Progenitor cell of endocrine pancreas (in vitro differentiated cells): Measurements from ENCODE around the gene GLTP. TPM values are rescaled to one million over a fixed set of nuclear protein-coding genes. Genes with fewer than 3 reads are reported as not detected.

Experiments used
- DNase-seq: peaks from one replicate; pipeline ENCODE4 v3.0.0; 2021; ENCODE audit warnings: low spot score; ENCODE audit not compliant: unreplicated experiment
- H3K27ac Mint-ChIP-seq: 2 replicates; pipeline ENCODE4 v1.8.0; 2021; ENCODE audit warnings: mild to moderate bottlenecking, moderate library complexity, mixed read lengths
- H3K27me3 Mint-ChIP-seq: 2 replicates; pipeline ENCODE4 v1.8.0; 2021; ENCODE audit warnings: mixed read lengths
- H3K36me3 Mint-ChIP-seq: 2 replicates; pipeline ENCODE4 v1.8.0; 2022; ENCODE audit warnings: mixed read lengths; ENCODE audit not compliant: insufficient read depth
- H3K4me1 Mint-ChIP-seq: 2 replicates; pipeline ENCODE4 v1.8.0; 2021; ENCODE audit warnings: low read depth, mixed read lengths
- H3K4me3 Mint-ChIP-seq: 2 replicates; pipeline ENCODE4 v1.8.0; 2021; ENCODE audit warnings: low read depth, mild to moderate bottlenecking, moderate library complexity, mixed read lengths
- H3K9me3 Mint-ChIP-seq: 2 replicates; pipeline ENCODE4 v1.8.0; 2021; ENCODE audit warnings: low read depth, mixed read lengths
- CTCF ChIP-seq: fragments of 200-600 bp; sonication (generic); IDR thresholded peaks from one replicate; pipeline ENCODE4 v1.5.0; 2021; ENCODE audit warnings: antibody characterized with exemption, mild to moderate bottlenecking; ENCODE audit not compliant: unreplicated experiment
- total RNA-seq: library from RNA; stranded (reverse); gene quantifications from 2 replicates; pipeline ENCODE4 v1.2.1, GENCODE V29; 2021

GLTP gene
- total RNA-seq, 1 donor from 2014 or later, result 21.7 TPM

DNA sequence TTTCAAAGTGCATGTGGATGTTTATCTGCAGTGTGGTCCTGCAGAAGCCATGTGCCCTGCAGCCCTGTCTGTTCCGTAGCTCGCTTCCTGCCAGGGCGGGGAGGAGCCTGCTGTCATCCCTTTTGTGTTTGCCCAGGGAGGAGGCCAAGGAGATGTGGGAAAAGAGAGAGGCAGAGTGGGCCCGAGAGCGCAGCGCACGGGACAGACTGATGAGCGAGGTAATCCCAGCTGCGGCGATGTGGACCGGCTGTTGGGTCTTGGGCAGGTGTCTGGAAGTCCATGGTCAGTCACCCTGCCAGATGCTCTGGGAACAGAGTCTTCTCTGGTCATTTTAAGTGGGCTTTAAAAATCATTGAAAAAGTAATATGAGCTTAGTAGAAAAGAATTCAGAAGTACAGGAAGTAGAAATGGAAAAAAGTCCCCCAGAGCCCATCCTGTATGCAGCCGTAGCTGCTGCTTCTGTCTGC, 32.5 kb upstream of the GLTP start:
- no peak overlapping the region for H3K4me3 Mint-ChIP-seq
- H3K9me3 Mint-ChIP-seq, result no peaks in the 10 kb centered on the region
- DNase-seq, result no peak
- H3K36me3 Mint-ChIP-seq, result peaks cover 24% of the 10 kb centered on the region
- no peak for TF ChIP-seq CTCF
- no peaks in the 10 kb centered on the region for H3K4me1 Mint-ChIP-seq
- H3K27ac Mint-ChIP-seq, result no peak overlapping the region
- no peaks in the 10 kb centered on the region for H3K27me3 Mint-ChIP-seq

DNA sequence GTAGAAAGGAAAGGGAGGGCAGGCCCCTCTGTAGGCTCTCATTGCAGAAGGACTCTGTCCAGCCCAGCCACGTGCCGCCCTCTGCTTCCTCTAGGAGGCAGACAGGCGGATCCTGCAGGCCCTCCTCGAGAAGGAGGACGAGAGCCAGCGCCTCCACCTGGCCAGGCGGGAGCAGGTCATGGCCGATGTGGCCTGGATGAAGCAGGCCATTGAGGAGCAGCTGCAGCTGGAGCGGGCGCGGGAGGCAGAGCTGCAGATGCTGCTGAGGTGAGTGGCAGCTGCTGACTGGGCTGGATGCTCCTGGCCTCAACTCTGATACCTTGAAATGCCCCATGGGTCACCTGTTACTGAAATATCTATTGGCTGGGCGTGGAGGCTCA, 30.6 kb upstream of the GLTP start:
- TF ChIP-seq CTCF, result peak; percentile 42
- no peaks in the 10 kb centered on the region for H3K9me3 Mint-ChIP-seq
- H3K4me1 Mint-ChIP-seq, result no peaks in the 10 kb centered on the region
- no peak overlapping the region for H3K27ac Mint-ChIP-seq
- H3K27me3 Mint-ChIP-seq, result no peaks in the 10 kb centered on the region
- no peak for DNase-seq
- no peak overlapping the region for H3K4me3 Mint-ChIP-seq
- peaks cover 22% of the 10 kb centered on the region for H3K36me3 Mint-ChIP-seq

DNA sequence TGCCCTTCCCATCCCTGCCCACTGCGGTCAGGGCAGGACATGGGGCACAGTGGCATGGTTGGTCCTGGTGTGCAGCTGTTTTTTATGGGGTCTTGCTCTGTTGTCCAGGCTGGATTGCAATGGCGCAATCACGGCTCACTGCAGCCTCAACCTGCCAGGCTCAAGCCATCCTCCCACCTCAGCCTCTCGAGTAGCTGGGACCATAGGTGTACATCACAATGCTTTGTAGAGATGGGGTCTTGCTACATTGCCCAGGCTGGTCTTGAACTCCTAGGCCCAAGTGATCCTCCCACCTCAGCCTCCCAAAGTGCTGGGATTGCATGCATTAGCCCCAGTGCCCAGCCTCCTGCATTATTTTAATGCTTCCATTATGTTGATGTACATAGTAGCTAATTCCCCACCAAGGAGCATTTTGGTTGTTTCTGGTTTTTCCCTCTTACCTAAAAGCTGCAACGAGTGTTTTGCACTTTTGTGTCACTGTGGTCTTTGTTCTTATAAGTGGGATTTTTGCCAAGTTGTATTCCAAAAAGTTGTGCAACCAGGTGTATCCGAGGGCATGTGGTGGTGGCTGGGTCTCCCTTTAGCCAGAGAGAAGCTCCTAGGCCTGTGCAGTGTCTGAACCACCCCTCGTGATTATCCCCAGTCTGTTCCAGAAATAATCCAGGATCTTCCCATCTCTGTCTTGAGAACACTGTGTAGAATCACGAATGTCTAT, 30.1 kb upstream of the GLTP start:
- no peak overlapping the region for H3K4me3 Mint-ChIP-seq
- H3K4me1 Mint-ChIP-seq, result no peaks in the 10 kb centered on the region
- TF ChIP-seq CTCF, result no peak
- H3K36me3 Mint-ChIP-seq, result peaks cover 23% of the 10 kb centered on the region
- no peak overlapping the region for H3K27ac Mint-ChIP-seq
- DNase-seq, result no peak
- no peaks in the 10 kb centered on the region for H3K27me3 Mint-ChIP-seq
- H3K9me3 Mint-ChIP-seq, result no peaks in the 10 kb centered on the region

- no peak for DNase-seq
- Mint-ChIP-seq H3K4me3 (no peak overlapping the region), H3K27ac (no peak overlapping the region), H3K27me3 (no peaks in the 10 kb centered on the region), H3K4me1 (peaks cover 13% of the 10 kb centered on the region), H3K9me3 (no peaks in the 10 kb centered on the region), H3K36me3 (peaks cover 27% of the 10 kb centered on the region)
- TF ChIP-seq CTCF, result no peak
These were observed 25.0 kb upstream of the GLTP start for GRCh38 chr12:109905301-109905700.

DNA sequence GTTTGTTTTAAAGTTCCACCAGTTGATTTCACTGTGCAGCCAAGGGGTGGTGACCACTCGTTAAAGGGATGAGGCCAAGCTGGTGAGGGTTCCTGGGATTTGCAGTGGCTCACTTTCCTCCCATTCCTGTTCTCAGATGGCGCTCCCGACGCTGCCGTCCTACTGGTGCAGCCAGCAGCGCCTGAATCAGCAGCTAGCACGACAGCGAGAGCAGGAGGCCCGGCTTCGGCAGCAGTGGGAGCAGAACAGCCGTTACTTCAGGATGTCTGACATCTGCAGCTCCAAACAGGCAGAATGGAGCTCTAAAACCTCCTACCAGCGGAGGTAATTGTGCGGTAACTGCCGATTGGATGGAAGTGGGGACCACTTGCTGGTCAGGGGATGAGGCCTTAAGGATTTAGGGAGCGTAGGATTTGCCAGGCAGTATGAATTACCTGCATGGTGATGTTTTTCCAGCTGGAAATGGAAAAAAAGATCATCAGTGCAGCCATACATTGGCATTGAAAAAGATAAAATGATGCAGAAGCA, 22.6 kb upstream of the GLTP start:
- DNase-seq, result no peak
- Mint-ChIP-seq H3K4me1 (peaks cover 16% of the 10 kb centered on the region), H3K27ac (no peak overlapping the region), H3K36me3 (peaks cover 19% of the 10 kb centered on the region), H3K27me3 (no peaks in the 10 kb centered on the region), H3K9me3 (no peaks in the 10 kb centered on the region), H3K4me3 (no peak overlapping the region)
- no peak for TF ChIP-seq CTCF
